SK-N-SH (cell line): ENCODE measurements around the gene DLG2. TPM values are rescaled to one million over a fixed set of nuclear protein-coding genes. Genes with fewer than 3 reads are reported as not detected.

ENCODE experiments used
- CTCF ChIA-PET: fragments of 300-600, 350-600 bp; formaldehyde crosslinking; extraction: SDS; loops from one replicate; lab custom pipeline; 2021; lab: Yijun Ruan, JAX
- POLR2A ChIA-PET: fragments of 350-600 bp; sonication (Branson Sonifier 250); formaldehyde crosslinking; extraction: SDS; loops from one replicate; lab custom pipeline; 2020; ENCODE audit warnings: antibody characterized with exemption, inconsistent platforms; lab: Yijun Ruan, JAX
- DNase-seq: peaks from one replicate; pipeline ENCODE4 v3.0.0; 2012
- H2AFZ ChIP-seq: fragments of 200-600 bp; sonication (generic); 2 replicates; pipeline ENCODE4 v1.8.1; 2016; ENCODE audit warnings: antibody characterized with exemption, mild to moderate bottlenecking, low read depth
- H3F3A ChIP-seq: fragments of 200-600 bp; sonication (generic); replicated peaks from 2 replicates; pipeline ENCODE3; 2016; ENCODE audit warnings: antibody characterized with exemption, mild to moderate bottlenecking; ENCODE audit not compliant: insufficient read depth
- H3K27ac ChIP-seq, 2 experiments: fragments of 200-500 bp in 1 of 2; fragments of 200-600 bp in 1 of 2; sonication (Bioruptor generic) in 1 of 2; sonication (generic), shearing (Covaris generic) in 1 of 2; 2 replicates each; pipeline versions ENCODE4 v1.5.1 to v1.6.1; 2014 to 2016; ENCODE audit warnings: low read depth in 2 of 2, inconsistent platforms in 1 of 2, low read length in 1 of 2, mild to moderate bottlenecking in 1 of 2, mixed read lengths in 1 of 2
- H3K27me3 ChIP-seq: fragments of 200-600 bp; sonication (generic), shearing (Covaris generic); 2 replicates; pipeline ENCODE4 v1.6.1; 2016; ENCODE audit warnings: mixed run types; ENCODE audit not compliant: insufficient read depth
- H3K36me3 ChIP-seq, 2 experiments: fragments of 200-500 bp in 1 of 2; fragments of 200-600 bp in 1 of 2; sonication (Bioruptor generic) in 1 of 2; sonication (generic) in 1 of 2; replicated peaks in 1 of 2; 2 replicates each; pipeline versions ENCODE3 to v1.5.1; 2014 to 2016; ENCODE audit warnings: low read length in 1 of 2, mild to moderate bottlenecking in 1 of 2; ENCODE audit not compliant: insufficient read depth in 2 of 2, control insufficient read depth in 1 of 2
- H3K4me1 ChIP-seq, 2 experiments: fragments of 200-500 bp in 1 of 2; fragments of 200-600 bp in 1 of 2; sonication (Bioruptor generic) in 1 of 2; sonication (generic), shearing (Covaris generic) in 1 of 2; 2 replicates each; pipeline versions ENCODE4 v1.5.1 to v1.6.1; 2014 to 2016; ENCODE audit warnings: low read depth in 1 of 2, low read length in 1 of 2, mixed run types in 1 of 2; ENCODE audit not compliant: insufficient read depth in 2 of 2, control insufficient read depth in 1 of 2
- H3K4me2 ChIP-seq: fragments of 200-600 bp; sonication (generic), shearing (Covaris generic); 2 replicates; pipeline ENCODE4 v1.6.1; 2017; ENCODE audit warnings: mixed run types
- H3K4me3 ChIP-seq, 2 experiments: fragments of 200-500 bp in 1 of 2; fragments of 200-600 bp in 1 of 2; sonication (Bioruptor generic) in 1 of 2; sonication (generic), shearing (Covaris generic) in 1 of 2; 2 replicates each; pipeline versions ENCODE4 v1.5.1 to v1.8.1; 2014 to 2016; ENCODE audit warnings: low read depth in 2 of 2, inconsistent platforms in 1 of 2, low read length in 1 of 2, mild to moderate bottlenecking in 1 of 2, mixed read lengths in 1 of 2, moderate library complexity in 1 of 2
- H3K79me2 ChIP-seq: fragments of 200-600 bp; sonication (generic); 2 replicates; pipeline ENCODE4 v1.8.1; 2017; ENCODE audit warnings: mild to moderate bottlenecking; ENCODE audit not compliant: insufficient read depth
- H3K9ac ChIP-seq: fragments of 200-600 bp; sonication (generic); 2 replicates; pipeline ENCODE4 v1.6.1; 2017; ENCODE audit warnings: mixed run types
- H3K9me2 ChIP-seq: fragments of 200-600 bp; sonication (generic); 2 replicates; pipeline ENCODE4 v1.6.1; 2017; ENCODE audit warnings: mixed run types
- H3K9me3 ChIP-seq: fragments of 200-600 bp; sonication (generic); 2 replicates; pipeline ENCODE4 v1.6.1; 2017; ENCODE audit warnings: mixed run types, mild to moderate bottlenecking, moderate library complexity
- H4K20me1 ChIP-seq: fragments of 200-600 bp; sonication (generic); 2 replicates; pipeline ENCODE4 v1.6.1; 2017; ENCODE audit warnings: mild to moderate bottlenecking, mixed run types; ENCODE audit not compliant: insufficient read depth
- EP300 ChIP-seq, 2 experiments: IDR thresholded peaks; 2 replicates each; pipeline versions ENCODE4 v1.4.0 to v1.6.1; 2012; ENCODE audit warnings: borderline replicate concordance in 1 of 2, low read depth in 1 of 2, low read length in 1 of 2
- PBX3 ChIP-seq: IDR thresholded peaks from 2 replicates; pipeline ENCODE4; 2012
- RFX5 ChIP-seq: IDR thresholded peaks from 2 replicates; pipeline ENCODE4 v1.6.1; 2012; ENCODE audit warnings: mild to moderate bottlenecking, improper control_type of control experiment, low read length
- SIN3A ChIP-seq: IDR thresholded peaks from 2 replicates; pipeline ENCODE4 v1.6.1; 2012; ENCODE audit warnings: low read depth, mild to moderate bottlenecking, low read length, moderate library complexity, borderline replicate concordance
- TCF12 ChIP-seq: IDR thresholded peaks from 2 replicates; pipeline ENCODE4 v1.4.0; 2012
- TEAD4 ChIP-seq: IDR thresholded peaks from 2 replicates; pipeline ENCODE4 v1.4.0; 2012; ENCODE audit warnings: mild to moderate bottlenecking, borderline replicate concordance; ENCODE audit not compliant: insufficient read depth
- YY1 ChIP-seq: IDR thresholded peaks from 2 replicates; pipeline ENCODE4 v1.4.0; 2012; ENCODE audit warnings: low read depth, mild to moderate bottlenecking
- WGBS: methylation state at CpG from one replicate; pipeline ENCODE4 v1.1.6; 2017; ENCODE audit warnings: low lambda C conversion rate; 5-methylcytosine and 5-hydroxymethylcytosine counted together
- polyA plus RNA-seq, 3 experiments: library from polyadenylated mRNA; depleted of rRNA; stranded (reverse); fragments of >200 nt; gene quantifications; 2 replicates each; pipeline ENCODE4 v1.2.3, GENCODE V29; 2012
- TF ChIP-seq, protein P1 (sequence below): IDR thresholded peaks from 2 replicates; pipeline ENCODE4 v1.6.1; 2012; ENCODE audit warnings: mild to moderate bottlenecking, low read depth, low read length, moderate library complexity
- TF ChIP-seq, protein P2 (sequence below): fragments of 150-350 bp; IDR thresholded peaks from 2 replicates; pipeline ENCODE4 v1.6.1; 2017; ENCODE audit warnings: antibody characterized with exemption, low read length, low read depth, borderline replicate concordance

Gene DLG2
- polyA plus RNA-seq, 1 of the 3 experiments (the other 2 are of a cell fraction), result 0.21 TPM

DNA sequence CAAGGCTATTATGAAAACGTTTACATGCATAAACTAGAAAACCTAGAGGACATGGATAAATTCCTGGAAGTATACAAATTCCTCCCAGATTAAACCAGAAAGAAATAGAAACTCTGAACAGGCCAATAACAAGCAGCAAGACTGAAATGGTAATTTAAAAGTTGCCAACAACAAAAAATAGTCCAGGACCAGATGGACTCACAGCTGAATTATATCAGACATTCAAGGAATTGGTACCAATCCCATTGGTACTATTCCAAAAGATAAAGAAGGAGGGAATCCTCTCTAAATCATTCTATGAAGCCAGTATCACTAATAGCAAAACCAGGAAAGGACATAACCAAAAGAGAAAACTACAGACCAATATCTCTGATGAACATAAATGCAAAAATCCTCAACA, 236.0 kb downstream of the DLG2 start:
- 0% methylated on average over 1 of the region's 1 CpG for WGBS
- POLR2A ChIA-PET, result no interaction called here

DNA sequence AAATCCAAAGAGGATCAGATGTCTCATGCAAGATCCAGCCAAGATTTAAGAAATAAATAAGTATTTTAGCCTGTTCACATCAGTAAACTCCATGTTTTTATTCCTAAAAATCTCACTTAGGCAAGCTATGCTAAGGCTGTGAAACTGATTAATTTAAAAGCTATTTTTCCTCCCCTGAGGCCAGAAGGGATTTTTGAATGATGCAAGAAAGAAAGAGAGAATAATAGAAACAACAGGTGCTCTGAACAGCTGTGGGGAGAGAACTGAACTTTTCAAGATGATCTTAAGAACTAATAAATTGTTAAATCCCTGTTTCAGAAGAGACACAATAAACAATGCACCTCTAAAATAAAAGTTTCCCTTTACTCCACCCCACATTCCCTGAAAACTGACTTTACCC, 241.6 kb downstream of the DLG2 start:
- Histone ChIP-seq H3K4me3 (no peak overlapping the region), H3K9ac (no peak overlapping the region), H3K79me2 (no peaks in the 10 kb centered on the region), H2AFZ (no peak overlapping the region), H3K4me1 (no peaks in the 10 kb centered on the region), H3F3A (no peaks in the 10 kb centered on the region), H3K4me2 (no peak overlapping the region), H3K36me3 (no peaks in the 10 kb centered on the region), H4K20me1 (no peaks in the 10 kb centered on the region), H3K9me2 (no peaks in the 10 kb centered on the region), H3K27me3 (no peaks in the 10 kb centered on the region), H3K9me3 (no peaks in the 10 kb centered on the region), H3K27ac (no peak overlapping the region)
- ChIA-PET POLR2A (no interaction called here), CTCF (no interaction called here)
- TF ChIP-seq, protein P1, sequence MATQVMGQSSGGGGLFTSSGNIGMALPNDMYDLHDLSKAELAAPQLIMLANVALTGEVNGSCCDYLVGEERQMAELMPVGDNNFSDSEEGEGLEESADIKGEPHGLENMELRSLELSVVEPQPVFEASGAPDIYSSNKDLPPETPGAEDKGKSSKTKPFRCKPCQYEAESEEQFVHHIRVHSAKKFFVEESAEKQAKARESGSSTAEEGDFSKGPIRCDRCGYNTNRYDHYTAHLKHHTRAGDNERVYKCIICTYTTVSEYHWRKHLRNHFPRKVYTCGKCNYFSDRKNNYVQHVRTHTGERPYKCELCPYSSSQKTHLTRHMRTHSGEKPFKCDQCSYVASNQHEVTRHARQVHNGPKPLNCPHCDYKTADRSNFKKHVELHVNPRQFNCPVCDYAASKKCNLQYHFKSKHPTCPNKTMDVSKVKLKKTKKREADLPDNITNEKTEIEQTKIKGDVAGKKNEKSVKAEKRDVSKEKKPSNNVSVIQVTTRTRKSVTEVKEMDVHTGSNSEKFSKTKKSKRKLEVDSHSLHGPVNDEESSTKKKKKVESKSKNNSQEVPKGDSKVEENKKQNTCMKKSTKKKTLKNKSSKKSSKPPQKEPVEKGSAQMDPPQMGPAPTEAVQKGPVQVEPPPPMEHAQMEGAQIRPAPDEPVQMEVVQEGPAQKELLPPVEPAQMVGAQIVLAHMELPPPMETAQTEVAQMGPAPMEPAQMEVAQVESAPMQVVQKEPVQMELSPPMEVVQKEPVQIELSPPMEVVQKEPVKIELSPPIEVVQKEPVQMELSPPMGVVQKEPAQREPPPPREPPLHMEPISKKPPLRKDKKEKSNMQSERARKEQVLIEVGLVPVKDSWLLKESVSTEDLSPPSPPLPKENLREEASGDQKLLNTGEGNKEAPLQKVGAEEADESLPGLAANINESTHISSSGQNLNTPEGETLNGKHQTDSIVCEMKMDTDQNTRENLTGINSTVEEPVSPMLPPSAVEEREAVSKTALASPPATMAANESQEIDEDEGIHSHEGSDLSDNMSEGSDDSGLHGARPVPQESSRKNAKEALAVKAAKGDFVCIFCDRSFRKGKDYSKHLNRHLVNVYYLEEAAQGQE, result no peak
- TF ChIP-seq, protein P2, sequence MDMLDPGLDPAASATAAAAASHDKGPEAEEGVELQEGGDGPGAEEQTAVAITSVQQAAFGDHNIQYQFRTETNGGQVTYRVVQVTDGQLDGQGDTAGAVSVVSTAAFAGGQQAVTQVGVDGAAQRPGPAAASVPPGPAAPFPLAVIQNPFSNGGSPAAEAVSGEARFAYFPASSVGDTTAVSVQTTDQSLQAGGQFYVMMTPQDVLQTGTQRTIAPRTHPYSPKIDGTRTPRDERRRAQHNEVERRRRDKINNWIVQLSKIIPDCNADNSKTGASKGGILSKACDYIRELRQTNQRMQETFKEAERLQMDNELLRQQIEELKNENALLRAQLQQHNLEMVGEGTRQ, result no peak
- TF ChIP-seq TCF12, result no peak
- no peak for TF ChIP-seq YY1
- TF ChIP-seq PBX3, result no peak
- TF ChIP-seq SIN3A, result no peak
- no peak for TF ChIP-seq RFX5
- DNase-seq, result no peak

More for the DNA sequence above, 236.0 kb downstream of the DLG2 start:
- H2AFZ ChIP-seq, result no peak overlapping the region
- no peaks in the 10 kb centered on the region for H3K9me3 ChIP-seq
- H3K9ac ChIP-seq, result no peak overlapping the region
- no peaks in the 10 kb centered on the region for H3K27me3 ChIP-seq
- H3K79me2 ChIP-seq, result no peaks in the 10 kb centered on the region
- no peak overlapping the region for H3K27ac ChIP-seq
- H4K20me1 ChIP-seq, result no peaks in the 10 kb centered on the region
- CTCF ChIA-PET, result no interaction called here
- H3K4me3 ChIP-seq, result no peak overlapping the region
- H3K4me2 ChIP-seq, result no peak overlapping the region
- DNase-seq, result no peak
- TF ChIP-seq EP300 (IDR thresholded peaks at IDR 0.05; ENCODE audit: borderline replicate concordance in 1 of 2, low read depth in 1 of 2, low read length in 1 of 2), result no peak
- TF ChIP-seq TEAD4, result no peak
- no peaks in the 10 kb centered on the region for H3K9me2 ChIP-seq
- no peaks in the 10 kb centered on the region for H3K36me3 ChIP-seq
- H3F3A ChIP-seq, result no peaks in the 10 kb centered on the region
- no peaks in the 10 kb centered on the region for H3K4me1 ChIP-seq
